NCI-H146 treated with DMSO at 0.1 percent for 48 hours (cell line): ENCODE results near the gene IRF4.
"Not testable (repeated sequence)": the region's sequence is repeated elsewhere in the genome, so short reads cannot be mapped to it uniquely, and the experiment has no call there.

Experiments used
- DNase-seq: peaks from one replicate; lab custom pipeline; 2025; ENCODE audit not compliant: unreplicated experiment; lab: John Stamatoyannopoulos, UW

Gene IRF4

DNA sequence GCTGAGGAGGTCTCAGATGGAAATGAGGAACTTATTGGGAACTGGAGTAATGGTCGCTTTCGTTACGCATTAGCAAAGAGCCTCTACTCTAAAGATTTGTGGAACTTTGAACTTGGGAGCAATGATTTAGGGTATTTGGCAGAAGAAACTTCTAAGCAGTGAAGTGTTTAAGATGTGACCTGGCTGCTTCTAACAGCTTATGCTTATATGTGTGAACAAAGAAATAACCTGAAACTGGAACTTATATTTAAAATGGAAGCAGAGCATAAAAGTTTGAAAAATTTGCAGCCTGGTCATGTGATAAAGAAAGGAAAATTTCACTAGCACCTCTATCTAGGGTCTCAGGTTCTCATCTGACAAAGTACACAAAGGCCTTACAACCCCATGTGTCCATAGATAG is 23.5 kb downstream of the IRF4 start:
- no peak for DNase-seq

DNA sequence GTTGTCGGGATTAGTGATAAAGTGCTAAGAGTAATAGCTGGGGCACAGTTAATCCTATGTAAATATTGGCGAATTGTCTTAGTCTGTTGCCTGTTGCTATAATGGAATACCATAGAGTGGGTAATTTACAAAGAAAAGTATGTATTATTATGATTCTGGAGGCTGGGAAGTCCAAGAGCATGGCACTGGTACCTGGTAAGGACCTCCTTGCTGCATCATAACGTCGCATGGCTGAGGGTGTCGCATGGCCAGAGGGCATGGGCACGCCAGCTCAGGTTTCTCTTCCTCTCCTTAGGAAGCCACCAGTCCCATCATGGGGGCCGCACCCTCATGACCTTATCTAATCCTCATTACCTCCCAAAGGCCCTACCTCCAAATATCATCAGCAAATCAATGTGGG is 29.7 kb downstream of the IRF4 start:
- no peak for DNase-seq

DNA sequence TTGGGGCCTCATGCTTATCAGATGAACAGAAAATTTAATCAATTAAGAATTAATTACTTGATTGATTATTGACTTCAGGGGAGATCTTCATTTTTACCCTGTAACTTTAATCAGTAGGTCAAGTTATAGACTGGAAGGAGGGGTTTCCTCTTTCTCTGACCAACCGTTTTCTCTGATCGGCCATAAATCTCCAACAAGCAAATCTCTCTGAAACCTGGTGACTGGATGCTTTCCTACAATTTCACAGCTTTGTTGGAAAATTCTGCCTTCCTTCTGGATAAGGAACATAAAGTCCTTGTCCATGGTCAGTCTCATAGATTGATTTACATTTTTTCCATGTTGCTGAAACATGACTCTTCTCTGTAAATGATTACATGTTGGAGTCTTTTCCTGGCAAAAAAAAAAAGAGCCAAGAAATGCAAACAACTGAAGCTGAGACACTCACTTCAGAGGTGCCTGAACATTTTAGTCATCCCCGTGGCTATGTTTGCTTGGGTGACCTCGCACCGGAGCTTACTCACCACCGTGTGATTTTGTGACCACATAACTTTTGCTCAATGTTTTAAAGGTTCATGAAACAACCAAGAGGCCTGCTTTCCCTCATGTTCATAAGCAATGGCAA is 31.0 kb downstream of the IRF4 start:
- no peak for DNase-seq

DNA sequence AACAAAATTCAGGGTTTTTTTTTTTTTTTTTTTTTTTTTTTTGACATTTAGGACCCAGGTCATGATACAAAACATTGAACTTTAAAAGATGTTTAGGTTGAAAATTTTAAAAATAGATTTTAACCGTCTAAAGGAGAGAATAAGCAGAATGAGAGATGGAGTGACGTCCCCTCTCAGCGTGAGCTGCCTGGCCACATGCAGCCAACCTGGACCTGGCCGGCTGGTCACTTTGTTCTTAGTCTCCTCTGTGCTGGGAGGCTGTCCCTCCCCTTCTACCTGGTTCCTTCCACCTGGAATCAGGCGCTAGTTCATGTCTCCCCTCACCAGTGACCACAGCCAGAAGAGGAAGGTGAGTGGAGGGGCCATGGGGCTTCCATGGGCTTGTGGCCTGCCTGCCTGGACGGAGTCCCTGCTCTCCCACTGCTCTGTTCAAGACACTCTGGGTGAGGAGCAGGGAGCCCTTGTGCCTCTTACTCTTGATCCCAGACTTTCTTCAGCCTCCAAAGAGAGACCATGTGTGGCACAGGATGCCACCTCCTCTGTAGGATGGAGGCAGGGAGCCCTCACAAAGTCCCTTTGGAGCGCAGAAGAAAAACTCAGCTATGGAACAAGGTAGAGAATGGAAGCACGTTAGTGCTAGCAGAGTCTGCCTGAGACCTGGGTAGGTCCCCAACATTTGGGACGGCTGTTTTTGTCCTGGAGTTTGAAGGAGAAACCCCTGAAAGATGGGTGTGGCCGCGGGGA is 31.7 kb downstream of the IRF4 start:
- DNase-seq: no peak

DNA sequence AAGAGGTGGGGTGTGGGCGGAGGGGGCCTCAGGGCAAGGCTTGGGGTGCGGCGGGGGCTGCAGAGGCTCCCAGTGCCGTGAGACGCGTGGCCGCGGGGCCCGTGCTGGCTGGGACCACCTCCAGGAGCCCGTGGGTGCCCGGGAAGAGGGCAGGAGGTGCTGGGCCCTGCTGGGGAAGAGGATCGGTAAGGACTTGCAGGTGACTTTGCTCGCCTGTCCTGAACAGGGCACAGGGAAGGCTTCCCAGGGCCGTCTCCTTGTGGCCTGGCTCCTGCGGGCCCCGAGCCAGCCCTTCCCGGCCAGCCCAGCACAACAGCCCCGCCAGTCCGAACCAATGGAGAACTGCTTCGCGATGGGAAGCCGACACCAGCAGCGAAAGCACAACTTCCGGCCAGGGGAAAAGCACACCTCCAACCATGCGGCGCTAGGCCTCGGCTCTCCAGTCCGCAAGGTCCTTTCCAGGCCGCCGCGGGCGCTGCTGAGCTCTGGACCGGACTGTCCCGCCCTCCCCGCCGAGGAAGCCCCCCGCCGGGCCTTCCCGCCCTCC is 32.3 kb downstream of the IRF4 start:
- no peak for DNase-seq

DNA sequence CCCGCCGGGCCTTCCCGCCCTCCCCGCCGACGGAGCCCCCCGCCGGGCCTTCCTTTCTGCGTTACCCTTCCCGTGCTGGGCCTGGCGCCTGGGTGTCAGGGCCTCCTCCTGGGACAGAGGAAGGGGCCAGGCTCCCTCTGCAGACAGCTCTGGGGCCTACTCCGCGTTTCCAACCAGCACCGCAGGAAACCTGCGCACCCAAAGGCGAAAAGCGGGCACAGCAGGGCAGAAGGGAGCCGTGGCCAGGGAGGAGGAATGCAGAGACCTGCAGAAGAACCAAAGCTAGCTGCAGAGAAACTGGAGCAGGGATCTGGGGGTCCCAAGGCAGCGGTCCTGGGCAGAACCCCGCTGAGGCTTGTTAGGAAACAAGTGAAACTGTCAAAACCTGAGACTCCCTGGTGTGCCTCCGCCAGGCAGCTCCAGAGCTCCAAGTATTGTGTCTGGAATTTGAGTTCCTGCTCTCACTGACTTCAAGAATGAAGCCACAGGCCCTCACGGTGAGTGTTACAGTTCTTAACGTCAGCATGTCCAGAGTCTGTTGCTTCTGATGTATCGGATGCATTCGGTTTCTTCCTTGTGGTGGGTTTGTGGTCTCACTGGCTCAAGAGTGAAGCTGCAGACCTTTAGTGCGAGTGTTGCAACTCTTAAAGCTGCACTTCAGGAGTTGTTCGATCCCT is 33.3 kb downstream of the IRF4 start:
- no peak for DNase-seq

DNA sequence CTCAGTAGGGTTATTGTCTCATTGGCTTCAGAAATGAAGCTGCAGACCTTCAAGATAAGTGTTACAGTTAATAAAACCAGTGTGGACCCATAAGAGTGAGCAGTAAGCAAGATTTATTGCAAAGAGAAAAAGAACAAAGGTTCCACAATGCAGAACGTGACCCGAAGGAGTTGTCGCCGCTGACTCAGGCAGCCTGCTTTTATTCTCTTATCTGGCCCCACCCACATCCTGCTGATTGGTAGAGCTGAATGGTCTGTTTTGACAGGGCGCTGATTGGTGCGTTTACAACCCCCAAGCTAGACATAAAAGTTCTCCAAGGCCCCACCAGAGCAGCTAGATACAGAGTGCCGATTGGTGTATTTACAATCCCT is 33.9 kb downstream of the IRF4 start:
- DNase-seq: not testable (repeated sequence)

DNA sequence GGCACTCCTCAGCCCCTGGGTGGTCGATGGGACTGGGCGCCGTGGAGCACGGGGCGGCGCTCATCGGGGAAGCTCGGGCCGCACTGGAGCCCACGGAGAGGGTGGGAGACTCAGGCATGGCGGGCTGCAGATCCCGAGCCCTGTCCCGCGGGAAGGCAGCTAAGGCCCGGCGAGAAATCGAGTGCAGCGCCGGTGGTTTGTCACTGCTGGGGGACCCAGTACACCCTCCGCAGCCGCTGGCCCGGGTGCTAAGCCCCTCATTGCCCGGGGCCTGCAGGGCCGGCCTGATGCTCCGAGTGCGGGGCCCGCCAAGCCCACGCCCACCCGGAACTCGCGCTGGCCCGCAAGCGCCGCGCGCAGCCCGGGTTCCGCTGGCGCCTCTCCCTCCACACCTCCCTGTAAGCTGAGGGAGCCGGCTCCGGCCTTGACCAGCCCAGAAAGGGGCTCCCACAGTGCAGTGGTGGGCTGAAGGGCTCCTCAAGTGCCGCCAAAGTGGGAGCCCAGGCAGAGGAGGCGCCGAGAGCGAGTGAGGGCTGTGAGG is 34.7 kb downstream of the IRF4 start:
- not testable (repeated sequence) for DNase-seq

DNA sequence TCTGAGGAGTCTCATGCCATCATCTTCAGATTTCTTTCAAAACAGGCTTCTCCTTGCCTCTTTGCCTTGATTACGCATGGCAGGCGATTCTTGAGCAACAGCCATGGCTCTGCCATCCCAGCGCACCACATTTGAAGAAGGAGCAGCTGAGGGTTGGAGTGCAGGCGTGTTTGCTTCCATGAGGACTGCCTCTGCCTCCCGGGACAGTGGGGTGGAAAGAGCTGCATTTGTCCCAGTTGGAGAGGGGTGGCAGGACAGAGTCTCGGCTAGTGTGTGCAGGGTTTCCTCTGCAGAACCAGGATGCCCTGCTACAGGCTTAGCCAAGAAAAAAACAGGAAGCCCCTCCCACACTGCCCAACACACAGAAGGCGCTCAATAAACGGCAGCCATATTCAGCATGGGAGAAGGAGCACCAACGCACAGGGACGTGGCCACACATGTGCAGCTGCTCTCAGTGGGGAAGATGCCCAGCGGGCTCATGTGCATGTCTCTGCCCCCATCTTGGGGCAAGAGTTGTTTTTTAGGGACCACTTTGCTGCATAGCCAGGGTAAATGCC is 36.6 kb downstream of the IRF4 start:
- peak; percentile 1 for DNase-seq

DNA sequence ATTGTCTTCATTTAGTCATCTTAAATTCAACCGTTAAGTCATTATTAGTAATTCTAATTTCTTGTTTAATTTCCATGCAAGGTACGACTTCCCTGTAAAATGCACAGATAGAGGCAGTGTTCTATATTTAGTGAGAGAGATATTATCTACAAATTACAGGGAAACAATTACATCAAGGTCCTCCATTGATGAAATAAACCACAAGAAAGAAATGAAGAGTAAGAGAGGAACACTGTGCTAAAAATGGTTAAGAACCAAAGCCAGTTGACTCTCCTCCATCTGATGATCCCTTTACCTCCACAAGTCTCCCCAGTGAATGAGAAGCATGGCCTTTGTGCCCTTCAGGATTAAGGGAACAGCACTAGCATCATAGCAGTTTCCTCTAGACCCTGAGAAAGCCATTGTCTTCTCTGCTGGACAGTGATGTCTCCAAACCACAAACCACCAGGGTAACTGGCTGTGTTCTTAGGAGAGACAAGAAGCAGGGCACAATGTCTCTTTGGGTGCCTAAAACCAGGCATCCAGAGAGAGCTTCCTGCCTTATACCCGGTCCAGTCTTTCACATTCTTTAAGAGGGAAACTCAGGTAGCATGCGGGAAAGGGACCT is 38.1 kb downstream of the IRF4 start:
- DNase-seq: no peak

DNA sequence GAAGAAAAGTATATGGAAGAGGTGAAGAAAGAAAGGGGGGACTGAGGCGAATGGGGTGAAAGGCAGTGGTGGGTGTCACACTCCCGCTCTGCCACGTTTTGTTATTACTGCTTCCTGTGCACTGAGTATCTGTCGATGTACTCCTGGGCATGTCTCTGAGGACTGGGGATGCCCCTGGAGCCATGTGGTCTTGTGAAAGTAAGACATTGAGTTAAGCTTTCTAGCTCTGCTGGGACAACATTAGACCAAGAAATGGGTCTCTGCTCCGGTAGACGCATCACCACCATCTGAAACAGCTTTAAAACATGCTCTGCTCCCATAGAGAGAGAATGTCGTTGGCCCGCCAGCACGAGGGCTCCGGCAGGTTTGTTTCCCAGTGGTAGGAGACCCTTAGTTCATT is 40.0 kb downstream of the IRF4 start:
- no peak for DNase-seq

DNA sequence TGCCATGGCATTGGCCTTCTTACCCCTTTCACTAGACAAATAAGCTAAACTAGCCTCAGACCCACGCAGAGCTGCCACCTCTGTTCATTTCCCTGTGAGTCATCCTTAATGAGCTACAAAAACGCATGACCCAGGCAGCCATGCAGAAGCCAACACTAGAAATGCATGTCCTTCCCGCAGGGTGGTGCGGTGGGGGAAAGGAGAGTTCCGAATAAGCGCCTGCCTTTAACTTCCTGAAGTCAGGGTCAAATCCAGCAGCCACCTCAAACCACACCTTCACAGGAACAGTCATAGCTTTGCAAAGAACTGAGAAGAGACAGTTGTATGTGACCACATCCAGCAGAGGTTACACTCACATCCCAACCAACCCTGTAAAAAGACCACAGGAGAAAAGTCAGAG is 40.4 kb downstream of the IRF4 start:
- no peak for DNase-seq

DNA sequence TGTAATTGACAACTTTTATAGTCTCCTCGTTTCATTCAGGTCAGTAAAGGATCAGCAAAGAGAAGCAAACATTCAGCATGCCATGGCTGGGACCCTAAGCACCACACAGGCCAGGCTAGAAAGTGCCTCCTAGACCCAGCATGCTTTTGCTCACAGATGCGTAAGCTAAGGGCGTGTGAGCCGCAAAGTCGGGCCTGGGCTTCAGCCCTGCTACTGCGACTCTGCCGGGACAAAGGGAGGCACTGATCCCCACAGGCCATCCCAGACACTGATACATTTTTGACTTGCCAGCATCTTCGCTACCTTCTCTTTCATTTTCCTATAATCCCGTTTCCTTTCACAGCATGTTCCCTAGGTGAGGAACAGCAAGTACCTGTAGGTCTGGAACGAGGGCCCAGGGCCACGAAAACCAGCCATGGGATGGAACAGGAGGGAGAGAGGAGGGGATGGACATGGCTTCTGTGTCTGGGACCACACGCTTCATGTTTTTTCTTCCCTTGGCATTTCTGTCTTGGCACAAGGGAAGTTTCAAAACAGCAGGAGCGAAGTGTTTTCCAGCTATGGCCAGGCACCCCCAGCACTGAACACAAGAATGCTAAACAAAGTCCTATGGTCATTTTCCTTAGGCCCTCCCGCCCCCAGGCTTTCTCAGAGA is 42.6 kb downstream of the IRF4 start:
- no peak for DNase-seq

DNA sequence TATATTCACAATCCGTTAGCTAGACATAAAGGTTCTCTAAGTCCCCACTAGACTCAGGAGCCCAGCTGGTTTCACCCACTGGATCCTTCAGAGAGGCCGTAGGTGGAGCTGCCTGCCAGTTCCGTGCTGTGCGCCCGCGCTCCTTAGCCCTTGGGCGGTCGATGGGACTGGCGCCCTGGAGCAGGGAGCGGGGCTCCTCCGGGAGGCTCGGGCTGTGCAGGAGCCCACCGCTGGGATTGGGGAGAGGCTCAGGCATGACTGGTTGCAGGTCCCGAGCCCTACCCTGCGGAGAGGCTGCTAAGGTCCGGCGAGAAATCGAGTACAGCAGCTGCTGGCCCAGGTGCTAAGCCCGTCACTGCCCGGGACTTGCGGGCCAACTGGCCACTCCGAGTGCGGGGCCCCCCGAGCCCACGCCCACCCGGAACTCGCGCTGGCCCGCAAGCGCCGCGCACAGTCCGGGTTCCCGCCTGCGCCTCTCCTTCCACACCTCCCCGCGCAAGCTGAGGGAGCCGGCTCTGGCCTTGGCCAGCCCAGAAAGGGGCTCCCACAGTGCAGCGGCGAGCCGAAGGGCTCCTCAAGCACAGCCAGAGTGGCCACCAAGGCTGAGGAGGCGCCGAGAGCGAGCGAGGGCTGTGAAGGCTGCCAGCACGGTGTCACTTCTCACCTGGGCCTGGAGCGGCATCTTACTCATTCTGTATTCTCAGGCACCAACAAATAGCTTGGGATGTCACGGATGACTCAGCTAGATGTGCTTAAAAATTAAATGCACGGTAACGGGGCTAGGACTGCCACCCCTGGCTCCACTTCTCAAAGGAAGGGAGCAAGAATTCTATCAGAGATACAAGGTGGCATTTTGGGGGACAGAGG is 44.1 kb downstream of the IRF4 start:
- no peak for DNase-seq

DNA sequence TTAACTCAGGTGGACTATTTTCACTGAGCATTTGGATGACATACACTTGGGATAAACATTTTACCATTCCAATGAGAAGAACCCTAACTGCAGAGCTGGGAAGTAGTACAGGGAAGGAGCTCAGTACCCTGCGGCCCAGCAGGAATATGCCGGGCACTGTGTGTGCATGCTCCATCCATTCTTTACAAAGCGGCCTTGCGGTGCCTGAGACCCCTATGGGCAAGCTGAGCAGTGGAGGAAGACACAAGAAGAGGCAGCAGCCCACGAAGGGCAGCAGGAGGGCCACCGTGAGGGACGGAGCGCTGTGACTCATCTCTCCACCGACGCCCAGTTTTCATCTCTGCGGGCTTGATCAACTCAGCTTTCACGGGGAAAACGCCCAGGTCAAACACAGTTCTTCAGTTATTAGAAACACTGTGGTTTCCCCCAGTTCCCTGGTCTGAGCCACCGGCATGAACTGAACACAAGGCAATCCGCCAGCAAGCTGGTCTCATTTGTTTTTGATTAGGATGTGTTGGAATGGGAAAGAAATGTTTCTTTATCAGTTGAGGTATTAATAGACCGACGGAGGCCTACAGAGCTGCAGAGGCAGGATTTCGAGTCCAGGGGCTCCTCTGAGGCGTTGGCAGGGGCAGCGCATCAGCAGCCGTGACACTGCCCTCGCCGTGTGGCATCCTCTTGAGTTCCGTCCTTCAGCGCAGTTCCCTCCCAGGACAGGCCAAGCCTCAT is 44.9 kb downstream of the IRF4 start:
- no peak for DNase-seq

DNA sequence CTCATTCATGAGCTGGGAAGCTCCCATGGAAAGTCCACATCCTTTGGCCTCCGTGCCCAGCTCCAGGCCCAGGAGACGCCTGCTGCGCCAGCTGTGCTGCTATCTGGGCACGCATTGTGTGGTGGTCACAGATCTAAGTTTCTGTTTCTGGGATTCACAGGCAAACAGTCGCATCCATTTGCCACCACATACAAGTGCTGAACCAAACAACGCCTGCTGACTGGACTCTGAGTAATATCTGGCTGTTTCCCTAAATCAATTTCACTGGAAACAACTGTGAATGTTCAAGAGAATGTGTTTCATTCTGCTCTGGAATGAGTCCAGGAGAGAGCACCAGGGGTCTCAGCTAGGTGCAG is 45.5 kb downstream of the IRF4 start:
- DNase-seq: no peak

DNA sequence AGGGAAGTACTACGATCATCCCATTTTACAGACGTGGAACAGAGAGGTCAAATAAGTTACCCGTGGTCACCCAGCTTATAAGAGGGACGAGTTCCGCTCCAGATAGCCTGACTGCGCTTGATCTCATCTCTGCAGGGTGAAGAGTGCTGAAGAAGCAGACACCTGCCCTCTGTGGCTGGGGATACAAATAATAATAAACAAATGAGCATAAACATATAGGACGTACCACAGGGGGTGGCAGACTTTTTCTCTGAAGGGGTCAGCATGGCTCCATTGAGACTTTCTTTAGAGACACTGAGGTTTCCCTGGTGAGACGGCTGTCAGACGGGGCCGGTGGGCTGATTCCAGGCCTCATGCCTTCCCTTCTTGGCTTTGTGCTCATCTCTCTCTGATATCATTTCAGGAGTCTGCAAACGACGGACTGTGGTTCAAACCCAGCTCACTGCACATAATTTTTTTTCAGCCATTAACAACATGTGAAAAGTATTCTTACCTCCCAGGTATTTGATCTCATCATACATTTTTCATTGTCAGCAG is 47.1 kb downstream of the IRF4 start:
- no peak for DNase-seq

DNA sequence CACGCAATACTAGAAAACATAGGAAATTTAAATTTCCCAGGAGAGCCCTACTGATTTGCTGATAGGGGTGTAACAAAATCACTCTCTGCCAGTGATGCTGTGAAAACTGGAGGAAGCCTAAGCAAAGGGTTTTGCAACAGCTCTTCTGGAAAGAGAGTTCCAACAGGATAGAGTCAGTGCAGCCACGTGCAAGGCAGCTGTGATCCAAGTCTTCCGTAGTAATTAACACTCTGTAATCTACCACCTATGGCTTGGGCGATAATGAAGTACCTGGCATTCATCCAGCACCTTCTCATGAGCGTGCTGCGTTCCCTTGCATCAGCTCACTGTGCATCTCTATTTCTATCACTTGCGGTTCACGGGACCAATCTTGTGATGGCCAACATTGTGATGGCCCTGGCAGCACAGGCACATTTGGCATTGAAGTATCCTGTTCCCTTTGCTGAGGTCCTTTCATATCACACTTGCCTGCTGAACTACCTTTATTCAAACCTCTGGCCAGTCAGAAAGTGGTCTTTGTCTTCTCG is 48.2 kb downstream of the IRF4 start:
- DNase-seq: peak; percentile 35
